GM12891 (cell line): ENCODE data around the gene TMED9.
A peak's percentile ranks its signal among the peaks of the same experiment; 100 is the strongest.

Experiments
- DNase-seq: peaks from one replicate; pipeline ENCODE4 v3.0.0; 2011; ENCODE audit warnings: low spot score; ENCODE audit not compliant: insufficient read length
- FAIRE-seq: peaks from 2 replicates; lab custom pipeline; 2011; peaks lifted over from hg19 to GRCh38; lab: Jason Lieb, UNC
- PAX5 ChIP-seq: IDR thresholded peaks from 2 replicates; pipeline ENCODE4 v1.6.1; 2011; ENCODE audit warnings: low read length, moderate library complexity, mild to moderate bottlenecking; ENCODE audit not compliant: insufficient read depth, severe bottlenecking
- POLR2A ChIP-seq: IDR thresholded peaks from 2 replicates; pipeline ENCODE4 v1.6.1; 2011; ENCODE audit warnings: low read depth, low read length, control low read depth
- POLR2AphosphoS5 ChIP-seq: IDR thresholded peaks from 2 replicates; pipeline ENCODE4 v1.6.1; 2011; ENCODE audit warnings: low read depth, low read length, control low read depth
- POU2F2 ChIP-seq: IDR thresholded peaks from 2 replicates; pipeline ENCODE4 v1.6.1; 2011; ENCODE audit warnings: low read depth, mild to moderate bottlenecking, control low read depth, low read length, moderate library complexity
- SPI1 ChIP-seq: IDR thresholded peaks from 2 replicates; pipeline ENCODE4 v1.6.1; 2011; ENCODE audit warnings: low read depth, low read length, control low read depth
- TAF1 ChIP-seq: IDR thresholded peaks from 2 replicates; pipeline ENCODE4 v1.6.1; 2011; ENCODE audit warnings: low read depth, low read length, control low read depth

Gene TMED9

GRCh38 chr5:177596775-177597238, 4.8 kb downstream of the TMED9 start:
- no peak for TF ChIP-seq POLR2A
- TF ChIP-seq TAF1, result no peak
- TF ChIP-seq POU2F2, result no peak
- TF ChIP-seq POLR2AphosphoS5, result no peak; the same call in 1 of the 2 replicates
- no peak for TF ChIP-seq SPI1
- no peak for TF ChIP-seq PAX5
- FAIRE-seq, result no peak

GRCh38 chr5:177598477-177598876, 6.5 kb downstream of the TMED9 start:
- FAIRE-seq (no peak), DNase-seq (no peak)
- TF ChIP-seq TAF1 (no peak), POLR2AphosphoS5 (0 out of 2 replicates have a peak, but pooled peaks have one; percentile 28)

More at GRCh38 chr5:177596775-177597238, 4.8 kb downstream of the TMED9 start:
- no peak for DNase-seq

- FAIRE-seq, result peak; percentile 28
- DNase-seq, result peak; percentile 87
Observed at GRCh38 chr5:177599731-177600507, 7.9 kb downstream of the TMED9 start, which contains the start of gene B4GALT7. Gene B4GALT7, plus strand, starts transcription at chr5:177600132. Its CDS starts 79 bp downstream, at chr5:177600211.

GRCh38 chr5:177600508-177601018, 8.6 kb downstream of the TMED9 start:
- DNase-seq, result no peak
- FAIRE-seq, result peak; percentile 58
- TF ChIP-seq POU2F2 (no peak), TAF1 (no peak), POLR2A (peak; percentile 4; the same call in 1 of the 2 replicates), SPI1 (no peak), POLR2AphosphoS5 (no peak)

More at GRCh38 chr5:177599731-177600507, 7.9 kb downstream of the TMED9 start, which contains the start of gene B4GALT7:
- TF ChIP-seq POLR2A (peak; percentile 65; the same call in 1 of the 2 replicates), SPI1 (0 out of 2 replicates have a peak, but pooled peaks have one; percentile 0), TAF1 (peak; percentile 68), POLR2AphosphoS5 (no peak), PAX5 (peak; percentile 79), POU2F2 (peak; percentile 26; the same call in 1 of the 2 replicates)

- TF ChIP-seq POLR2A (no peak), PAX5 (no peak), SPI1 (no peak), TAF1 (no peak), POLR2AphosphoS5 (no peak), POU2F2 (no peak)
- FAIRE-seq, result peak; percentile 5
- DNase-seq, result no peak
Observed at GRCh38 chr5:177601126-177601525, 9.1 kb downstream of the TMED9 start.

- DNase-seq (no peak), FAIRE-seq (no peak)
- TF ChIP-seq POLR2A (no peak), POLR2AphosphoS5 (no peak), TAF1 (no peak), PAX5 (no peak), SPI1 (no peak), POU2F2 (no peak)
Observed at GRCh38 chr5:177601577-177602457, 9.8 kb downstream of the TMED9 start.

GRCh38 chr5:177602458-177602830, 10.4 kb downstream of the TMED9 start:
- no peak for TF ChIP-seq TAF1
- TF ChIP-seq POU2F2, result no peak
- TF ChIP-seq POLR2AphosphoS5, result no peak
- TF ChIP-seq PAX5, result no peak
- no peak for TF ChIP-seq POLR2A
- TF ChIP-seq SPI1, result no peak
- FAIRE-seq (no peak), DNase-seq (no peak)

- no peak for FAIRE-seq
- DNase-seq, result no peak
- no peak for TF ChIP-seq TAF1
- no peak for TF ChIP-seq POLR2A
- TF ChIP-seq PAX5, result no peak
- no peak for TF ChIP-seq SPI1
- no peak for TF ChIP-seq POU2F2
- TF ChIP-seq POLR2AphosphoS5, result no peak
Observed at GRCh38 chr5:177603631-177604030, 11.6 kb downstream of the TMED9 start.

GRCh38 chr5:177604116-177604521, 12.1 kb downstream of the TMED9 start:
- DNase-seq (no peak), FAIRE-seq (no peak)
- TF ChIP-seq POLR2AphosphoS5, result no peak
- TF ChIP-seq POLR2A, result no peak
- no peak for TF ChIP-seq SPI1
